SJSA1 (cell line): ENCODE results near the gene PRDM12. TPM values are rescaled to one million over a fixed set of nuclear protein-coding genes. Genes with fewer than 3 reads are reported as not detected.

Experiments
- DNase-seq, 2 experiments: peaks; one replicate each; pipeline ENCODE4 v3.0.0-alpha.2; 2015 to 2020; ENCODE audit warnings: low spot score in 2 of 2, low read depth in 1 of 2
- H3K27ac ChIP-seq: fragments of 250-450 bp; sonication (Bioruptor Pico); 2 replicates; pipeline ENCODE4 v1.5.1; 2020; ENCODE audit warnings: mild to moderate bottlenecking, moderate library complexity
- H3K27me3 ChIP-seq: fragments of 250-450 bp; sonication (Bioruptor Pico); replicated peaks from 2 replicates; pipeline ENCODE4 v1.5.1; 2020; ENCODE audit warnings: mild to moderate bottlenecking, moderate library complexity
- H3K36me3 ChIP-seq: fragments of 250-450 bp; sonication (Bioruptor Pico); 2 replicates; pipeline ENCODE4 v1.5.1; 2020; ENCODE audit warnings: mild to moderate bottlenecking
- H3K4me1 ChIP-seq: fragments of 250-450 bp; sonication (Bioruptor Pico); replicated peaks from 2 replicates; pipeline ENCODE4 v1.6.1; 2021; ENCODE audit warnings: mild to moderate bottlenecking
- H3K4me3 ChIP-seq: fragments of 250-450 bp; sonication (Bioruptor Pico); 2 replicates; pipeline ENCODE4 v1.5.1; 2020; ENCODE audit warnings: mild to moderate bottlenecking
- H3K9me3 ChIP-seq: fragments of 250-450 bp; sonication (Bioruptor Pico); replicated peaks from 2 replicates; pipeline ENCODE4 v1.5.1; 2020; ENCODE audit warnings: mild to moderate bottlenecking
- total RNA-seq: library from RNA; depleted of rRNA; stranded (reverse); fragments of >200 nt; shearing (Covaris generic); gene quantifications from 2 replicates; pipeline ENCODE4 v1.2.3, GENCODE V29; 2014

PRDM12 gene
- total RNA-seq, 1 experiment from 2014 or later, result not detected

DNA sequence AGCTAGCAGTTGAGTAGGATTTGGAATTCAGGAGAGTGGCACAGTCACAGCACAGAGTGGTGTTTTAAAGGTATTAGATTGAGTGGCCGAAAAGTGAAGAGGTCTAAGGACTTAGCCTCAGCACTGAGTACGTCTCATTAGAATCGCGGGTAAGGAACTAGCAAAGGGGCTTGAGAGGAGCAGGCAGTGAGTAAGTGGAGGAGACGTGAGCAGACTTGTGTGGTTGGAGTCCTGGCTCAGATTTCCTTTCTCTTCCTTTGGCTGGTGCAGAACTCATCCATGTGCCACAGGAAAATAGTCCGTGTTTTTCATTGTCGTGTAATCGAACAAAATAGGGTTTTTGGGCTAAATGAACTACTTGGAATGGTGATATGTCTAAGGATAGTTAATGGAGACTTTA lies 32.6 kb downstream of the PRDM12 start:
- H3K4me3 ChIP-seq, result no peak overlapping the region
- H3K27ac ChIP-seq, result no peak overlapping the region
- H3K27me3 ChIP-seq, result no peaks in the 10 kb centered on the region
- H3K4me1 ChIP-seq, result peaks cover 47% of the 10 kb centered on the region
- peaks cover 64% of the 10 kb centered on the region for H3K36me3 ChIP-seq
- no peak for DNase-seq
- no peaks in the 10 kb centered on the region for H3K9me3 ChIP-seq

DNA sequence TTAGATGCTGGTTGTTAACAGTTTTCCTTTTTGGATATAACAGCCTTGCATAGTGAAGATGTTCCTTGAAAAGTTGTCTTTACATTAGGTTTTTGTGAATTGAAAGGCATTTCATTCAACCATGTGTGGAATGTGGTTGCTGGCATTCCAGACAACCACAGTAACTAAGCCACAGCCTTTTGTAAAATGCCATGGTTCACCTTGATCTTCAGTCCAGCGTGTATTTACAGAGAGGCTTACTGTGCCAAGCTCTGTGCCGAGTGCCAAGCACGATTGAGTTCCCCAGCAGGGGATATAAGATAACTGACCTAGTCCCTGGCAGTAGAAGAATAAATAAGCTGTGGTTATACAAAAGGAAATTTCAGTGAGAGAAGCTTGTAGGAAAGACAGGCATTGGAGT lies 34.1 kb downstream of the PRDM12 start:
- DNase-seq, result peak; percentile 49 to 54
- Histone ChIP-seq H3K9me3 (no peaks in the 10 kb centered on the region), H3K27me3 (no peaks in the 10 kb centered on the region), H3K4me3 (no peak overlapping the region), H3K4me1 (peaks cover 57% of the 10 kb centered on the region), H3K36me3 (peaks cover 79% of the 10 kb centered on the region), H3K27ac (peak overlapping the region; percentile 39)

DNA sequence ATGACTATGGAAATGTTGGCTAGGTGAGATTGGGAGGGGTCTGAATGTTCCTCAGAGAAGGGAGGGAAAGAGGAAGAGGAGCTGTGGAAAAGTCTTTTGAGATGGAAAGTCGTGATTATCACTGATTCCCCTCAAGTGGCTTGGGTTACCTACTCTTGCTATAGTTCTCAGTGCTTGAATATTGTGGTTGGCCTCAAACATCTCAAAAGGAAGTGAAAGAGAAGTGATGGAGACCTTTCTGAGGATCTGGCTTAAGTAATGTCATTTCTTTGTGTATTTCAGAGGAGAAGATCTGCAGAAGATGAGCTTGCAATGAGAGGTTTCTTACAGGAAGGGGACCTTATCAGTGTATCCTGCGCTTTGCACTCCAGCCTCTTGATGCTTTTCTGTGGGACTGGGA lies 34.7 kb downstream of the PRDM12 start:
- DNase-seq, result no peak
- Histone ChIP-seq H3K4me1 (peaks cover 61% of the 10 kb centered on the region), H3K9me3 (no peaks in the 10 kb centered on the region), H3K27ac (0 out of 2 replicates have a peak overlapping the region, but pooled peaks have one; percentile 39), H3K36me3 (peaks cover 85% of the 10 kb centered on the region), H3K4me3 (no peak overlapping the region), H3K27me3 (no peaks in the 10 kb centered on the region)

DNA sequence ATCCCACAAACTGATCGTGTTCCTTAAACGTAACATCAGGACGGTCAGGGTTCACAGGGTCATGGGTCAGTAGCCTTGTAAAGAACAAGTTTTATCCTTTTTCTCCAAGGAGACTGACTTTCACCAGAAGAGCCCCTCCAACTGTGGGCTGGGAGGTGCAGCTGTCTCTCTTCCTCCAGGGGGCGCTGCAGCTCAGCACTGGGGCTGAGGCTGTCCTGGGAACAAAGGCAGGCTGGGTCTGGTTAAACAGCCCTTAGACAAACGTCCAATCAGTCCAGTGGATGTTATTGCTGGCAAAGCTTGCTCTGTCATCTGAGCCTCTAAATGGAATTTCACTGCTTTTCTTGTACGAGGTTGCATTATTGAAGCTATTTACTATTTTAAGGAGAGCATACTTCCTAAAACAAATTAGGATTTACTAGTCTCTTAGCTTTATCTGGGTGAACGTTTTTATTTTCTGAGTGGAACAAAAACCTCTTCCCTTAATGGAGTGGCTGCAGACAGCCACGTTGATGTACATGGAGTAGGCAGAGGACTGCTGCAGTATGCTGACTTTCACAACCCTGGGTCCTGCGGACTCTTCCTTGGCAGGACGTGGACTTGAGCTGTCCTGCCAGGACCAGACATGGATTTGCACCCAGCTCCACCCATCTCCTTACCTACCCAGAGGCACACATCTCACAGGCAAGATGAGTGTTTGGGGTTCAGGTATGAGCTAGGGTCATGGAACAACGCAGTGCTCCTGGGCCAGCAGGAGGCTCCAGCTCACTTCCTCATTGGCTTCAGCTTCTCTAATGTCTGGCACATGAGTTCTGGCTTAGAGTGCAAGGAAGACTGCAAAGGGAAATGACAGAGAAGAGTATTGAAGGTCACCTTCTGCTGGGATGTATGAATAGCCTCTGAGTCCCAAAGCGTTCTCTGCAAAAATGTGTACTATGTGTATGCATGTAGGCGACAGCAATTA lies 36.9 kb downstream of the PRDM12 start:
- Histone ChIP-seq H3K36me3 (peaks cover 93% of the 10 kb centered on the region), H3K9me3 (no peaks in the 10 kb centered on the region)

DNA sequence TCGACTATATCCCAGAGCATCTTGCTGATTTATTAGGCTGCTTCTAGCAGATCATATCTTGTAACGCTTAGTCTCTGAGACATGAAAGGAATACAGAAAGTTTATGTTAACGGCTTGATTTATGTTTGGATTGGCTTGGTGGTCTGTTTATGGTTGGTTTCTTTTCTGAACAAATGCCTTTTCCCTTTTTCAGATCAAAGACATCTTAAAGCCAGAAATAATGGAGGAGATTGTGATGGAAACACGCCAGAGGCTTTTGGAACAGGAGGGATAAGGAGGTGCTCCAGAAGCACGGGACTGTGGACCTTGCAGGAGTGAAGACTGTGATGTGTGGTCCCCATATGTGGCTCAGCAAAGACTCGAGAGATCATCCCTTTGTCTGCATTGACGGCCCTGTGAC lies 39.1 kb downstream of the PRDM12 start:
- no peak for DNase-seq
- peaks cover 73% of the 10 kb centered on the region for H3K36me3 ChIP-seq

More for the DNA sequence above, 36.9 kb downstream of the PRDM12 start:
- DNase-seq, result peak; percentile 60 to 76
- Histone ChIP-seq H3K27ac (no peak overlapping the region), H3K27me3 (no peaks in the 10 kb centered on the region), H3K4me3 (no peak overlapping the region), H3K4me1 (peaks cover 55% of the 10 kb centered on the region)

DNA sequence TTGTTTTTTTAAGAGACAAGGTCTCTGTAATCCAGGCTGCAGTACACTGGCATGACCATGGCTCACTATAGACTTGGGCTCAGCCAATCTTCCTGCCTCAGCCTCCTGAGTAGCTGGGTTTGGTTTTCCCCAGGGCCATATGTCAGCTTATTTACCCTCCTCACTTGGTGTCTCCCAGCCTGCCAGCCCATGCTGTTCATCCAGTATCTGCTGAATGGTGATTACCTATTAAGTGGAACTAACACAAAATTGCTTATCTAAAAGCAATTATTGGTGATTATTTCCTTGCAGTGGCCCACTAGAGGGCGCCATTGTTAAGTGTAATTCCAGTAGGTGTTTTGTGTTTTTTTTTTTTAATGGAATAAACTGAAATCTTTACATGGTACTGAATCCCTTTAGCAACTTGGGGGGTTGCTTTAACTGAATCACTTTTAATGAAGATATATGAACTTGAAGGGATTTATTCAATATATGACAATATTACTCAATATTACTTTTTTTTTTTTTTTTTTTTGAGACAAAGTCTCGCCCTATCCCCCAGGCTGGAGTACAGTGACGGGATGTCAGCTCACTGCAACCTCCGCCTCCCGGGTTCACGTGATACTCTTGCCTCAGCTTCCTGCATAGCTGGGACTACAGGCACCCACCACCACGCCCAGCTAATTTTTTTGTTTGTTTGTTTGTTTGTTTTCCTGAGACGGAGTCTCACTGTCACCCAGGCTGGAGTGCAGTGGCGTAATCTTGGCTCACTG lies 43.0 kb downstream of the PRDM12 start:
- H3K27ac ChIP-seq, result no peak overlapping the region
- H3K27me3 ChIP-seq, result no peaks in the 10 kb centered on the region
- no peaks in the 10 kb centered on the region for H3K9me3 ChIP-seq
- peaks cover 20% of the 10 kb centered on the region for H3K4me1 ChIP-seq
- peaks cover 36% of the 10 kb centered on the region for H3K36me3 ChIP-seq
- peak; percentile 57 for DNase-seq
- H3K4me3 ChIP-seq, result no peak overlapping the region

More for the DNA sequence above, 39.1 kb downstream of the PRDM12 start:
- Histone ChIP-seq H3K9me3 (no peaks in the 10 kb centered on the region), H3K27me3 (no peaks in the 10 kb centered on the region), H3K4me3 (no peak overlapping the region), H3K27ac (no peak overlapping the region), H3K4me1 (peaks cover 41% of the 10 kb centered on the region)

DNA sequence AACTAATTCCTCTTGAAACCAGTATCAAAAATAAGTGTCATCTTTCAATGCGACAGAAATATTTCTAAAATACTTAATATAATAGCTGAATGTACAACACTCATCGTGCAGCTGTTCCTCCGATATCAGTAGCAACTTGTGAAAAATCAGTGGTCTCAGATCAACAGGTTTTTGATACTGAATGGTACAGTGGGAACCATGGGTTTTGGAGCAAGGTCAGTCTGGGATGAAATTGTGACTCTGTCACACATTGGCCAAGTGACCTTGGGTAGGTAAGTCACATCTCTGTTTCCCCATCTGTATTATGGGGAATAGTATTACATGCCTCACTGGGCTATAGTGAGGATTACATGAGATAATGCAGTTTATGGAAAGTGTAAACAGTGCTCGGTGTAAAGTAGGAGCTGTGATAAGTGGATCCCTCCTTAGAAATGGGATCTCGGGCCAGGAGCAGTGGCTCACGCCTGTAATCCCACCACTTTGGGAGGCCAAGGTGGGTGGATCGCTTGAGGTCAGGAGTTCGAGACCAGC lies 46.5 kb downstream of the PRDM12 start:
- no peak overlapping the region for H3K4me3 ChIP-seq
- peaks cover 27% of the 10 kb centered on the region for H3K4me1 ChIP-seq
- H3K27me3 ChIP-seq, result no peaks in the 10 kb centered on the region
- no peak for DNase-seq
- H3K9me3 ChIP-seq, result no peaks in the 10 kb centered on the region
- H3K36me3 ChIP-seq, result peaks cover 3% of the 10 kb centered on the region; the same call in 1 of the 2 replicates
- H3K27ac ChIP-seq, result no peak overlapping the region

DNA sequence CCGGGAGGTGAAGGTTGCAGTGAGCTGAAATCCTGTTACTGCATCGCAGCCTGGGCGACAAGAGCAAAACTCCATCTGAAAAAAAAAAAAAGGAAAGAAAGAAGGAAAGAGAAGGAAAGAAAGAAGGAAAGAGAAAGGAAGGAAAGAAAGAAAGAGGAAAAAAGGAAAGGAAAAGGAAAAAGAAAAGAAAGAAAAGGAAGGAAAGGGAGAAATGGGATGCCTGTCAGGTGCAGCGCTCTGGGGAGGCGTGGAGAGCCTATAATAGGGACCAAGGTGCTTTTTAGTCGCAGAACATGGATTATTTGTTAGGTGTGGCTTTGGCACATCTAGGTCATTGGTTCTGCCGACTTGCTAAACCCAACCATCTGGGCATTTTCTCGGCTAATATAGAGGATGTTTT lies 47.1 kb downstream of the PRDM12 start:
- Histone ChIP-seq H3K36me3 (no peaks in the 10 kb centered on the region; the same call in 1 of the 2 replicates), H3K27me3 (no peaks in the 10 kb centered on the region), H3K4me3 (no peak overlapping the region), H3K9me3 (no peaks in the 10 kb centered on the region), H3K27ac (no peak overlapping the region), H3K4me1 (peaks cover 27% of the 10 kb centered on the region)
- DNase-seq, result no peak

DNA sequence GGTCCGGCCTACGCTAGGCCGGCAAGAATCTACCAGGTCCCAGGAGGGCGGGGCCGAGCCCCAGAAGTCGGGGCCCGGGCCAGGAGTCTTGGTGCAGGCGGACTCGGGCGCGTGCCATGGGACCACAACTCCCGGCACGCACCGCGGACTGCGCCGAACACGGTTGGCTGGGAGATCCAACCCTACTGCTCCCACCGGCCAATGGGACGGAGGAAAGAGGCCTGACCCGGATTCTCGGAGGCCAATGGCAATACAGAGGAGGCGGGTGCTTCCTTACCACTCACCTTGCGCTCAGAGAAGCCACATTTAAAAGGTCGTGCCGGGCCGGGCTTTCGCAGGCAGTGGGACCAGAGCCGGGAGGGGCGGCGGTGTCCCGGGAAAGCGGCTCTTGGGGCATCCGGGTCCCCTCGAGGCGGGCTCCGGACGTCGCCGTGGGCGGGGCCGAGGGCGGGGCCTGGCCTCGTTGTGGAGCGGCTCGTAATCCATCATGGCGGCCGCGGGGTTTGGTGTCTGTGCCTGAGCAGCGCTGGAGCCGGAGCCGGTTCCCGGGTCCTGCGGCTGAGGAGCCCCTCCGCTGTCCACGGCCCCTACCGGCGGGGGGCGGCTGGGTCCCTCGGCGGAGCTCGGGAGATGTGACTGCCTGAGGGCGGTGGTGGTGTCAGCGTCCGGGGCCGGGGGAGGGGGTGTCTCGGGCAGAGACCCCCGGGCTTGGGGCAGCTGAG lies 48.3 kb downstream of the PRDM12 start:
- H3K36me3 ChIP-seq, result no peaks in the 10 kb centered on the region; the same call in 1 of the 2 replicates

DNA sequence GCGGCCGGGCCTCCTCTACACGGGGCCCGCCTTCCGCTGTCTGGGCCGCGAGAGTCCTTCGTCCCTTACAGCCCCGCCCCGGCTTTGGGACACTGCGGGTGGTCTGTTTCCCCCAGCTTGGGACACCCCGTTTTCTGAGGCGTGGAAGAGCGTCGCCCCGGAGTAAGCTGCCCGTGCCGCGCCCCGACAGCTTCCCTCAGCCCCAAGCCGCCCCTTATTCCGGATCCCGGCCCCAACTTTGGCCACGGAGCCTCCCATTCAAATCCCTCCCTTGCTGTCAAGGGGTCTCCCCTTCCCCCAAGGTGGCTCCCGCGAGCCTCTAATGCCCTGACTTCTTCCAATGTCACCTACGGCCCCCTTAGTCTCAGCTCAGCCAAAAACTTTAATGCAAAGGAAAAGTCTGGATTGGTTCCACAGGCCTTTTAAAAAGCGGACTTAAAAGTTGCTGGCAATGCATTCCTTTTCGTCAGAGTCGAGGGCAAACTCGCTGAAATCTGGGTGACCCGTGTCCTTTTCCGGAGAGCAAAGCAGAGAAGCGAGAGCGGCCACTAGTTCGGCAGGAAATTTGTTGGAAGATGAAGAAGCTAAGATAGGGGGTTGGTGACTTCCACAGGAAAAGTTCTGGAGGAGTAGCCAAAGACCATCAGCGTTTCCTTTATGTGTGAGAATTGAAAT lies 49.0 kb downstream of the PRDM12 start:
- peak in 1 of 2 experiments; percentile 38 for DNase-seq
- peak overlapping the region; percentile 71 for H3K4me3 ChIP-seq

More for the DNA sequence above, 48.3 kb downstream of the PRDM12 start:
- peaks cover 27% of the 10 kb centered on the region for H3K4me1 ChIP-seq
- peak; percentile 97 for DNase-seq
- H3K27ac ChIP-seq, result peak overlapping the region; percentile 84
- peak overlapping the region; percentile 71 for H3K4me3 ChIP-seq
- no peaks in the 10 kb centered on the region for H3K9me3 ChIP-seq
- H3K27me3 ChIP-seq, result no peaks in the 10 kb centered on the region

DNA sequence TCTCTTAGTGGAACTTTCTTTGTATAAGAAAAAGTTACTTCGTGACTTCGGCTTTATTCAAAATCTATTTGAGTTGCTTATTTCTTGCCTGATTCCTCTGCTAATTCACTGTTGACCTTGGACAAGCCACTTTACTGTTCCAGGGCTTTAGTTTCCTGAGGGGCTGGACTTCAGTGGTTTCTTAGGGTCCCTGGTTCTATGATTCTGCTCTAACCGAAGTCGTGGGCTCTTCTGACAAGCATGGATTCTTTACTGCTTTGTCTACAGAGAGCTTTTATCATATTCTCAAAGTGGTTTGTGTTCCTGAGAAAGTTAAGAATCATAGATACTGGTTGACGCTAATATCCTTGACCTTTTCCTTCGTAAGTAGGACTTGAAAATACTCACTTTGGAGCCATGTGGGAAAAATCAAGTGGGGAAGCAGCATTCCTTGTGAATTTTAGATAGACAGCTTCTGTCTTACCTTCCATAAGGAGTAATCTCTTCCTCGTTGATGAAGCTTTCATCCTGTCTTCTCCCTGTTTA lies 50.3 kb downstream of the PRDM12 start:
- Histone ChIP-seq H3K9me3 (no peaks in the 10 kb centered on the region), H3K27me3 (no peaks in the 10 kb centered on the region), H3K36me3 (no peaks in the 10 kb centered on the region; the same call in 1 of the 2 replicates), H3K27ac (no peak overlapping the region), H3K4me1 (peaks cover 27% of the 10 kb centered on the region), H3K4me3 (peak overlapping the region; percentile 71)
- DNase-seq, result no peak

More for the DNA sequence above, 49.0 kb downstream of the PRDM12 start:
- no peaks in the 10 kb centered on the region for H3K9me3 ChIP-seq
- H3K27me3 ChIP-seq, result no peaks in the 10 kb centered on the region
- no peaks in the 10 kb centered on the region; the same call in 1 of the 2 replicates for H3K36me3 ChIP-seq
- H3K4me1 ChIP-seq, result peaks cover 27% of the 10 kb centered on the region
- peak overlapping the region; percentile 84 for H3K27ac ChIP-seq

DNA sequence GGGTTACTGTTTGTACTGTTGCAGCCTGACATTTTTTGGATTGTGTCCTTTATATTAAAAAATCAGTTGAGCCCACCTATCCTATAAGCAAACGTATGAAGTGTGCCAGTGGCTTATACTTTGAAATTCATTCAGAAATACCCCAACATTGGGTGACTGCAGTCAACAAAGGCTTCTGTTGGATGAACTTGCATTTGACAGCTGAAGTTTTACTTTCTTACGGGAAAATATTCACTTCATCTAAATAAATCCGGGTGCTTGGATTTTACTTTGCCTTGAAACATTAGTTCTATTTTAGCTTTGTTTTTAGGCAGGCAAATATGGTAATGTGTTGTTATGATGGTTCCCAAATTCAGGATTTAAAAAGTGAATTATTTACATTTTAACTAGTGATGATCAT lies 50.9 kb downstream of the PRDM12 start:
- H3K4me1 ChIP-seq, result peaks cover 27% of the 10 kb centered on the region
- no peaks in the 10 kb centered on the region; the same call in 1 of the 2 replicates for H3K36me3 ChIP-seq
- peak overlapping the region; percentile 71 for H3K4me3 ChIP-seq
- no peaks in the 10 kb centered on the region for H3K9me3 ChIP-seq
- H3K27ac ChIP-seq, result no peak overlapping the region
- DNase-seq, result no peak
- H3K27me3 ChIP-seq, result no peaks in the 10 kb centered on the region
